Measurements from ENCODE around the gene ELFN1. TPM values are rescaled to one million over a fixed set of nuclear protein-coding genes. Genes with fewer than 3 reads are reported as not detected.
A peak's percentile ranks its signal among the peaks of the same experiment; 100 is the strongest.

Gene ELFN1
- total RNA-seq, 1 donor = 12.7 TPM

- H3K36me3 ChIP-seq (ENCODE audit: insufficient read depth, low read length) = no peaks in the 10 kb centered on the region
- H3K27ac ChIP-seq (ENCODE audit: low read depth, low read length) = no peak overlapping the region
- H3K4me1 ChIP-seq (ENCODE audit: insufficient read depth, low read length) = no peaks in the 10 kb centered on the region
- no peak overlapping the region for H3K4me3 ChIP-seq (ENCODE audit: insufficient read depth, low read length)
- H3K4me2 ChIP-seq (ENCODE audit: insufficient read depth, low read length) = no peak overlapping the region
- H2AFZ ChIP-seq (ENCODE audit: low read length) = no peak overlapping the region
- no peak for DNase-seq (ENCODE audit: insufficient read length, low spot score, missing footprints)
- H4K20me1 ChIP-seq (ENCODE audit: insufficient read depth, low read length) = no peaks in the 10 kb centered on the region
- H3K9me3 ChIP-seq (ENCODE audit: low read depth, low read length) = peaks cover 6% of the 10 kb centered on the region
- H3K27me3 ChIP-seq (ENCODE audit: insufficient read depth, low read length) = no peaks in the 10 kb centered on the region
- no peak for TF ChIP-seq CTCF (IDR thresholded peaks at IDR 0.05; ENCODE audit: extremely low read depth, low read depth, low read length)
- H3K79me2 ChIP-seq (ENCODE audit: insufficient read depth, low read length) = peaks cover 2% of the 10 kb centered on the region
Observed at GRCh38 chr7:1705856-1706255, 35.8 kb downstream of the ELFN1 start.

DNA sequence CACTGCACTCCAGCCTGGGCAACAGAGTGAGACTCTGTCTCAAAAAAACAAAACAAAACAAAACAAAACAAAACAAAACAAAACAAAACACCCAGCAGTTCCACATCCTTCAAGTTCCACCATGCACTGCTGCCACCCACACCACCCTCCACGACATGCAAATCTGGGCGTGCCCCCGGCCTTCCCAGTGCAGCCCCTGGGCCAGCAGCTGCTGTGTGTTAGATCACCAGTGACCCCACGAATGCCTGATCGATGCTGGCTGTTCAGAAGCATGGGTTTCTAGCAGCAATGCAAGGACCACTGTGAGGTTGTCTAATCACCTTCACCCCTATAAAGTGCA is 36.3 kb downstream of the ELFN1 start:
- no peak for TF ChIP-seq CTCF (IDR thresholded peaks at IDR 0.05; ENCODE audit: extremely low read depth, low read depth, low read length)
- Histone ChIP-seq H3K9me3 (ENCODE audit: low read depth, low read length) (peaks cover 6% of the 10 kb centered on the region), H3K4me1 (ENCODE audit: insufficient read depth, low read length) (no peaks in the 10 kb centered on the region), H3K36me3 (ENCODE audit: insufficient read depth, low read length) (no peaks in the 10 kb centered on the region), H4K20me1 (ENCODE audit: insufficient read depth, low read length) (no peaks in the 10 kb centered on the region), H3K4me3 (ENCODE audit: insufficient read depth, low read length) (no peak overlapping the region), H2AFZ (ENCODE audit: low read length) (no peak overlapping the region), H3K27ac (ENCODE audit: low read depth, low read length) (no peak overlapping the region), H3K27me3 (ENCODE audit: insufficient read depth, low read length) (no peaks in the 10 kb centered on the region), H3K4me2 (ENCODE audit: insufficient read depth, low read length) (no peak overlapping the region), H3K79me2 (ENCODE audit: insufficient read depth, low read length) (peaks cover 2% of the 10 kb centered on the region)
- DNase-seq (ENCODE audit: insufficient read length, low spot score, missing footprints) = no peak

GRCh38 chr7:1706721-1707613 is 36.9 kb downstream of the ELFN1 start:
- Histone ChIP-seq H4K20me1 (ENCODE audit: insufficient read depth, low read length) (no peaks in the 10 kb centered on the region), H2AFZ (ENCODE audit: low read length) (no peak overlapping the region), H3K79me2 (ENCODE audit: insufficient read depth, low read length) (peaks cover 2% of the 10 kb centered on the region), H3K27ac (ENCODE audit: low read depth, low read length) (no peak overlapping the region), H3K4me1 (ENCODE audit: insufficient read depth, low read length) (no peaks in the 10 kb centered on the region), H3K4me3 (ENCODE audit: insufficient read depth, low read length) (no peak overlapping the region), H3K4me2 (ENCODE audit: insufficient read depth, low read length) (no peak overlapping the region), H3K36me3 (ENCODE audit: insufficient read depth, low read length) (no peaks in the 10 kb centered on the region), H3K9me3 (ENCODE audit: low read depth, low read length) (peaks cover 6% of the 10 kb centered on the region), H3K27me3 (ENCODE audit: insufficient read depth, low read length) (no peaks in the 10 kb centered on the region)
- peak; percentile 77 for DNase-seq (ENCODE audit: insufficient read length, low spot score, missing footprints)
- TF ChIP-seq CTCF (IDR thresholded peaks at IDR 0.05; ENCODE audit: extremely low read depth, low read depth, low read length) = no peak

DNA sequence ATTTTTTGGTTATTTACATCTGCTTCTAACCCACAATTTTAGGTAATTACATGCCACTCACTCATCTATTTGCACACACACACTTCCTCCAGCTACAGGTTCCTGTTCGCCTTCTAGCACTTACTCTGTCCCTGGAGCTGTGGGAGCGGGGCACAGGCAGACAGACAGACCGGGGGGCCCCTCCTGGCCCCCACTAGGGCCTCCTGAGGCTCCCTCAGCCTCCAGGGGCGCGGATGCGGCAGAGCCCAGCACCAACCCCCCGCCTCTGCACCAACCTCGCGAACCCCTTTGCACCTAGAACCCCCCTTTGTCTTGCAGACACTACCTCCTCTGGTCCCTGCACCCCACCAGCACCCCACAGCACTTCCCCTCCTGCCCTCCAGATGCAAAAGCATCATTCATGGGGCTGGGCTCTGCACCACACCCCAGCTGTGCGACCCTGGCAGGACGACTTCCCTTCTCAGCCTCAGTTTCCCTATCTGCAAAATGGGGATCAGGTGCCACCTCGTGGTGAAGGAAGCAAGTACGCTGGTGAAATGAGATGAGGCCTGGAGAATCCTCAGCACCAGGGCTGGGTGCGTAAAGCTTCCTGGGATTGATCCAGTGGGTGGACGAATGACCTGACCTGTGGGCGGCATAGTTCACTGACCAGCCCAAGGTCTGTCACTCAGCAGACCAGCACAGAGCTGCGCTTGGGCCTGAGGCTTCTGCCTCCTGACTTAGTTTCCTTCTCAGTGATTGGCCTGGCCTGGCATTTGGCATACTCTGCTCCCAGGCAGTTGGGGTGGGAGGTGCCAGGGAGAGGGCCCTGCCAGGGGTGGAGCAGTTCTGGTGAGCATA is 37.9 kb downstream of the ELFN1 start:
- Histone ChIP-seq H3K4me1 (ENCODE audit: insufficient read depth, low read length) (no peaks in the 10 kb centered on the region), H3K27me3 (ENCODE audit: insufficient read depth, low read length) (no peaks in the 10 kb centered on the region), H3K4me3 (ENCODE audit: insufficient read depth, low read length) (no peak overlapping the region), H4K20me1 (ENCODE audit: insufficient read depth, low read length) (no peaks in the 10 kb centered on the region), H3K4me2 (ENCODE audit: insufficient read depth, low read length) (no peak overlapping the region), H3K9me3 (ENCODE audit: low read depth, low read length) (peaks cover 3% of the 10 kb centered on the region), H3K36me3 (ENCODE audit: insufficient read depth, low read length) (no peaks in the 10 kb centered on the region), H2AFZ (ENCODE audit: low read length) (no peak overlapping the region), H3K27ac (ENCODE audit: low read depth, low read length) (no peak overlapping the region), H3K79me2 (ENCODE audit: insufficient read depth, low read length) (peaks cover 2% of the 10 kb centered on the region)
- TF ChIP-seq CTCF (IDR thresholded peaks at IDR 0.05; ENCODE audit: extremely low read depth, low read depth, low read length) = no peak
- peak; percentile 75 for DNase-seq (ENCODE audit: insufficient read length, low spot score, missing footprints)

Measured in osteoblast (primary cell).